Fibroblast of villous mesenchyme (primary cell): ENCODE measurements around the gene UBASH3B. TPM values are rescaled to one million over a fixed set of nuclear protein-coding genes. Genes with fewer than 3 reads are reported as not detected.
"Not testable (repeated sequence)": the region's sequence is repeated elsewhere in the genome, so short reads cannot be mapped to it uniquely, and the experiment has no call there.

Experiments
- DNase-seq: peaks from one replicate; pipeline ENCODE4 v3.0.0-alpha.2; 2010; ENCODE audit warnings: low read depth
- H3K4me3 ChIP-seq: 2 replicates; pipeline ENCODE4 v1.5.1; 2011; ENCODE audit warnings: low read depth, mild to moderate bottlenecking, low read length
- total RNA-seq: library from RNA; depleted of rRNA; stranded (reverse); fragments of >200 nt; gene quantifications from 2 replicates; pipeline ENCODE4 v1.2.3, GENCODE V29; 2012
- TF ChIP-seq, protein P1 (sequence below): IDR thresholded peaks from 2 replicates; pipeline ENCODE4 v1.5.1; 2012; ENCODE audit warnings: low read depth, mild to moderate bottlenecking, low read length; ENCODE audit not compliant: insufficient read depth

The UBASH3B gene, protein sequence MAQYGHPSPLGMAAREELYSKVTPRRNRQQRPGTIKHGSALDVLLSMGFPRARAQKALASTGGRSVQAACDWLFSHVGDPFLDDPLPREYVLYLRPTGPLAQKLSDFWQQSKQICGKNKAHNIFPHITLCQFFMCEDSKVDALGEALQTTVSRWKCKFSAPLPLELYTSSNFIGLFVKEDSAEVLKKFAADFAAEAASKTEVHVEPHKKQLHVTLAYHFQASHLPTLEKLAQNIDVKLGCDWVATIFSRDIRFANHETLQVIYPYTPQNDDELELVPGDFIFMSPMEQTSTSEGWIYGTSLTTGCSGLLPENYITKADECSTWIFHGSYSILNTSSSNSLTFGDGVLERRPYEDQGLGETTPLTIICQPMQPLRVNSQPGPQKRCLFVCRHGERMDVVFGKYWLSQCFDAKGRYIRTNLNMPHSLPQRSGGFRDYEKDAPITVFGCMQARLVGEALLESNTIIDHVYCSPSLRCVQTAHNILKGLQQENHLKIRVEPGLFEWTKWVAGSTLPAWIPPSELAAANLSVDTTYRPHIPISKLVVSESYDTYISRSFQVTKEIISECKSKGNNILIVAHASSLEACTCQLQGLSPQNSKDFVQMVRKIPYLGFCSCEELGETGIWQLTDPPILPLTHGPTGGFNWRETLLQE
- total RNA-seq: 26.1 and 30.7 TPM in 2 replicates

DNA sequence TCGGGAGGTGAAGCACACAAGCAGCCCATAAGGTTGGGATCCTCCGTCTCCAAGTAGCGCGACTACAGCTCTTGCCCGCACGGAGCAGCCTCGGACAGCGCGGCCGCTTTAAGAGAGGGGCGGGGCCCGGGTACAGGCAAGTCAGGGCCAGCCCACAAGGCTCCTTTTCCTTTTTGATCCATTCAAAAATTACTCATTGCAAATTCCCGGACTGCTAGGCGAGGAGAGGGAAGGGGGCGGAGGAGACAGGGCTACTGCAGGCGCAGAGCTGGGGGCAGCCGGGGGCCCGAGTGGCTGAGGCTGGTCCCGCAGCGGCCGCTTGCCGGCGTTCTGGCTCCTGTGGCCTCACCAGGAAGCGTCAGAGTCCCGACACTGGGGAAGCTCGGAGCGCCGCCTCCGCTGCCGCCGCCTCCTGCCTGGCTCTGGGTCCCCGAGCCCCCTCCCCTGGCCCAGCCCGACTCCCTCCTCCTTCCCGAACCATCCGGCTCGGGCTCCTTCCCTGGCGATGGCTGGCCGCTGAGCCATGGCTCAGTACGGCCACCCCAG is at the start of gene UBASH3B:
TSS of gene UBASH3B (plus strand) at position 196 of the 546 bp plus-strand sequence. CDS start at position 524, 328 bp downstream.
- DNase-seq: peak; percentile 88
- H3K4me3 ChIP-seq: peak within 1 kb of the TSS; percentile 87
- TF ChIP-seq, protein P1, sequence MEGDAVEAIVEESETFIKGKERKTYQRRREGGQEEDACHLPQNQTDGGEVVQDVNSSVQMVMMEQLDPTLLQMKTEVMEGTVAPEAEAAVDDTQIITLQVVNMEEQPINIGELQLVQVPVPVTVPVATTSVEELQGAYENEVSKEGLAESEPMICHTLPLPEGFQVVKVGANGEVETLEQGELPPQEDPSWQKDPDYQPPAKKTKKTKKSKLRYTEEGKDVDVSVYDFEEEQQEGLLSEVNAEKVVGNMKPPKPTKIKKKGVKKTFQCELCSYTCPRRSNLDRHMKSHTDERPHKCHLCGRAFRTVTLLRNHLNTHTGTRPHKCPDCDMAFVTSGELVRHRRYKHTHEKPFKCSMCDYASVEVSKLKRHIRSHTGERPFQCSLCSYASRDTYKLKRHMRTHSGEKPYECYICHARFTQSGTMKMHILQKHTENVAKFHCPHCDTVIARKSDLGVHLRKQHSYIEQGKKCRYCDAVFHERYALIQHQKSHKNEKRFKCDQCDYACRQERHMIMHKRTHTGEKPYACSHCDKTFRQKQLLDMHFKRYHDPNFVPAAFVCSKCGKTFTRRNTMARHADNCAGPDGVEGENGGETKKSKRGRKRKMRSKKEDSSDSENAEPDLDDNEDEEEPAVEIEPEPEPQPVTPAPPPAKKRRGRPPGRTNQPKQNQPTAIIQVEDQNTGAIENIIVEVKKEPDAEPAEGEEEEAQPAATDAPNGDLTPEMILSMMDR: peak; percentile 16

DNA sequence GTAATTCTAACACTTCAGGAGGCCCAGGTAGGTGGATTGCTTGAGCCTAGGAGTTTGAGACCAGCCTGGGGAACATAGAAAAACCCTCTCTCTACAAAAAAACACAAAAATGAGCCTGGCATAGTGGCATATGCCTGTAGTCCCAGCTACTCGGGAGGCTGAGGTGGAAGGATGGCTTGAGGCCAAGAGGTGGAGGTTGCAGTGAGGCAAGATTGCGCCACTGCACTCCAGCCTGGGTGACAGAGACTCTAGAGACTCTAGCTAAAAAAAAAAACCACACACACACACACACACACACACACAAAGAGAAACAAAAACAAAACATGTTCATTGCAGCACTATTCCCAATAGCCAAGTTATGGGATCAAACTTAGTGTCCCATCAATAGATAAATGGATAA is 48.4 kb upstream of the UBASH3B start:
- H3K4me3 ChIP-seq, DNase-seq: not testable (repeated sequence)

DNA sequence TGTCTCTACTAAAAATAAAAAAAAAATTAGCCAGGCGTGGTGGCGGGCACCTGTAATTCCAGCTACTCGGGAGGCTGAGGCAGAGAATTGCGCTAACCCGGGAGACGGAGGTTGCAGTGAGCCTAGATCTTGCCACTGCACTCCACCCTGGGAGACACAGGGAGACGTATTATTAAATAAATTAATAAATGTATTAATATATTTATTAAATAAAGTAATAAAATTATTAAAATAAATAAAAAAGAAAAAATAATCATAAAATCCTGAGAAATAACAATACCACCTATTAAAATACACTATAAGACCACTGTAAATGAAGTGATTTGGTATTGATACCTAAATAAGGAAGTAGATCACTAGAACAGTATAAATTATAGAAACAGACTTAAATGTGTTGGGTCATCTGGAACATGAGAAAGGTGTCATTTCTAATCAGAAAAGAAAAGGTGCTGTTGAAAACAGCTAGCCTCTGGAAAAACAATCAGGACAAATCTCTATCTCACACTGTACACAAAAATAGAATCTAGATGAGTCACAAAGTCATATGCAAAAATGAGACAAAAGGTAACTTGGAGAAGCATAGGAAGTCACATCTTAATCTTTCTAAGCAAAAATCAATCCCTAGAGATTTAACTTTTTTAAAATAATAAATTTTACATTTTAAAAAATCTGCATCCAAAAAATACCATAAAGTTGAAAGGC is 43.2 kb upstream of the UBASH3B start:
- DNase-seq: no peak
- TF ChIP-seq, protein P1: no peak
- no peak overlapping the region for H3K4me3 ChIP-seq

DNA sequence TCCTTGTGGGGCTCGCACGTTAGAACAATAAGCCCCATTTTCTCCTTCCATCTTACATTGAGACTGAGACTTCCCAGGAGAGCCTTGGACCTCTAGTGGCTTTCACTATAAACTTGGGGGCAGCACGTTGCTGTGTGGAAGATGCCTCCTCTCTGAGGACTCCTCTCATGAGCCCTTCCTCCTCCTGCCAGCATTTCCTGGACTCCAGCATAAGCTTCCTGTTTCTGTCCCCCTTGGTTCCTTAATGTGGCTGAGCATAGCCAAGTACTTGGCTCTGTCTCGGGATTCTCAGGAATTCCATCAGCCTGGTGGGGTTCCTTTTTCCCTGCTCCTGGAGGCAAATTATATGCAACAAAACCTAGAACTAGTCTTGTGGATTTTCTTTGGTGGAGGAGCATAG is 38.8 kb upstream of the UBASH3B start:
- no peak for DNase-seq
- no peak overlapping the region for H3K4me3 ChIP-seq
- TF ChIP-seq, protein P1: no peak

DNA sequence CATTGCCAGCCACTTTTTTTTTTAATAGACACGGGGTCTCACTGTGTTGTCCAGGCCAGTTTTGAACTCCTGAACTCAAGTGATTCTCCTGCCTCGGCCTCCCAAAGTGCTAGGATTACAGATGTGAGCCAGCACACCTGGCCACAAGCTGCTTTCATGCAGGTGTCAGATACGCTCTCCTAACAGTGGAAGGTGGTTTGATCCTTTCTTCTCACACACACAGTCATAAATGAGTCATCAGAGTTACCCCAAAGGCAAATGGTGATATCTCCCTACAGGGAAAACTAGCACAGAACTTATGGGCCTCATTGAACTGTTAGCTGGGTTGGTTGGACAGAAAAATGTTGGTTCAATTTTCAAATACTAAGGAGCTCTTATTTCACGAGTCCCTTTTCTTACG is 38.2 kb upstream of the UBASH3B start:
- TF ChIP-seq, protein P1: no peak
- H3K4me3 ChIP-seq: no peak overlapping the region
- no peak for DNase-seq

DNA sequence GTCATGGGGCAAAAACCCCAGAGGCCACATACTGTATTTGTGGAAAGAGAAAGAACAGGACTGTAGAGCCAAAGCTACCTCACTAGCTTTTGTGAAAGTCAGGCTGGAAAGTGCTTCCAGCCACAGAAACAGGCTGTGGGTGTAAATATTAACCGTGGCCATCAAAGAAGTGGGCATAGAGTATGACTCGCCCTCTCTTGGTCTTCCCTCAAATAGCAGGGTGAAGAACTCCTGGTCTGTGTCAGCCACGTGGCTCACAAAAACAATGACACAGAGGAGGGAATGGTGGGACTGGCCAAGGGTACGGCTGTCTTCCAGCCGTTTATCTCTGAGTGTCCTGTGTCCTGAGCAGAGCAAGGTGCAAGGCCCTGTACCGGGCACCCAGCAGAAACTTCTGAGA is 37.6 kb upstream of the UBASH3B start:
- TF ChIP-seq, protein P1: no peak
- no peak overlapping the region for H3K4me3 ChIP-seq
- DNase-seq: no peak

DNA sequence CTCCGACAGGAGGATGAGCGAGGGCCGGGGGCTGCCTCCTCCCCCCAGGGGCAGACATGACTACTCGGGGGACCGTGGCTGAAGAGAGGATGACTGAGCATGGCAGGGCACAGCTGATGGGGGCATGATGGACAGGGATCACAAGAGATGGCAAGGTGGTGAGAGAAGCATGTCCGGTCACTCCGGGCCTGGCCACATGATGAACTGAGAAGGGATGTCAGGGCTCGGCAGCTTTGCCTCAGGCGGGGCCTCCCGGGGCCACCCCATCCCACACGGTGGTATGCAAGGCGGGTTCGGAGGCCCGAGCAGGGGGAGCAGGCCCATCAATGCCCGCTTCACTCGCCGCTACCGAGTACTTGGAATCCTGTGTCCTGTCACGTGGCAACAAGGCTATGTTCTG is 36.6 kb upstream of the UBASH3B start:
- no peak for DNase-seq
- TF ChIP-seq, protein P1: no peak
- H3K4me3 ChIP-seq: no peak overlapping the region
